HL-60 (cell line): Measurements from ENCODE around the gene NUP98.
A peak's percentile ranks its signal among the peaks of the same experiment; 100 is the strongest.

Source experiments
- DNase-seq, 2 experiments: peaks; one replicate each; pipeline ENCODE4 v3.0.0-alpha.2; 2010 to 2020; ENCODE audit warnings: low read depth in 1 of 2, low spot score in 1 of 2
- H3K27ac ChIP-seq: fragments of 250-450 bp; sonication (Bioruptor Pico); replicated peaks from 2 replicates; pipeline ENCODE4 v1.5.1; 2020; ENCODE audit warnings: mild to moderate bottlenecking, moderate library complexity
- H3K27me3 ChIP-seq: fragments of 250-450 bp; sonication (Bioruptor Pico); 2 replicates; pipeline ENCODE4 v1.5.1; 2021; ENCODE audit warnings: mild to moderate bottlenecking, moderate library complexity; ENCODE audit not compliant: insufficient read depth, poor library complexity, severe bottlenecking
- H3K4me3 ChIP-seq: replicated peaks from 2 replicates; pipeline ENCODE4 v1.5.1; 2011; ENCODE audit warnings: mild to moderate bottlenecking, control low read depth, low read length; ENCODE audit not compliant: insufficient read depth
- GABPA ChIP-seq: IDR thresholded peaks from 2 replicates; pipeline ENCODE4 v1.6.1; 2012; ENCODE audit warnings: low read depth
- POLR2AphosphoS5 ChIP-seq: IDR thresholded peaks from 2 replicates; pipeline ENCODE4 v1.6.1; 2012; ENCODE audit warnings: low read depth
- SPI1 ChIP-seq: IDR thresholded peaks from 2 replicates; pipeline ENCODE4 v1.6.1; 2012; ENCODE audit warnings: low read depth, mild to moderate bottlenecking, borderline replicate concordance
- TF ChIP-seq, protein P1 (sequence below): IDR thresholded peaks from one replicate; pipeline ENCODE4 v1.5.1; 2011; ENCODE audit warnings: low read length, control low read depth, inconsistent platforms; ENCODE audit not compliant: insufficient read depth
- TF ChIP-seq, protein P2 (sequence below): IDR thresholded peaks from 2 replicates; pipeline ENCODE4 v1.6.1; 2012; ENCODE audit warnings: low read depth; ENCODE audit not compliant: insufficient replicate concordance

Gene NUP98

DNA sequence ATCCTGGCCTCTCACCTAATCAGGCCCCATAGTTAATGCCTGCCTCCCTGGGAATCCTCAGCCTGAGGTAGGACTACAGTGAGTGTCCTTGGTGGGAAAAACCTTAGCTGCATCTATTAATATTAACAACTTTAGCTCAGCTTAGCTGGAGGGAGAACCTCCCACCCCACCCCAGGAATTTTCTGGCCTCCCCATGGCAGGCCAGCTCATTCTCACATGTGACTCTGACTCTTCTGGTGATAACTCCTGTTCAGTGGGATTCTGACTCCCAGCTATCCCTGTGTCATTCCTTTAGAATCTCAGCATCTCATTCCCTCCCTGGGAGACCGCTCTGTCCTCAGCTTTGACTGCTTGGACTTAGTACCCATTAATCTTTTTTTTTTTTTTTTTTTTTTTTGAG lies 170.1 kb downstream of the NUP98 start:
- H3K27ac ChIP-seq, result no peak overlapping the region
- no peaks in the 10 kb centered on the region for H3K27me3 ChIP-seq
- TF ChIP-seq, protein P1, sequence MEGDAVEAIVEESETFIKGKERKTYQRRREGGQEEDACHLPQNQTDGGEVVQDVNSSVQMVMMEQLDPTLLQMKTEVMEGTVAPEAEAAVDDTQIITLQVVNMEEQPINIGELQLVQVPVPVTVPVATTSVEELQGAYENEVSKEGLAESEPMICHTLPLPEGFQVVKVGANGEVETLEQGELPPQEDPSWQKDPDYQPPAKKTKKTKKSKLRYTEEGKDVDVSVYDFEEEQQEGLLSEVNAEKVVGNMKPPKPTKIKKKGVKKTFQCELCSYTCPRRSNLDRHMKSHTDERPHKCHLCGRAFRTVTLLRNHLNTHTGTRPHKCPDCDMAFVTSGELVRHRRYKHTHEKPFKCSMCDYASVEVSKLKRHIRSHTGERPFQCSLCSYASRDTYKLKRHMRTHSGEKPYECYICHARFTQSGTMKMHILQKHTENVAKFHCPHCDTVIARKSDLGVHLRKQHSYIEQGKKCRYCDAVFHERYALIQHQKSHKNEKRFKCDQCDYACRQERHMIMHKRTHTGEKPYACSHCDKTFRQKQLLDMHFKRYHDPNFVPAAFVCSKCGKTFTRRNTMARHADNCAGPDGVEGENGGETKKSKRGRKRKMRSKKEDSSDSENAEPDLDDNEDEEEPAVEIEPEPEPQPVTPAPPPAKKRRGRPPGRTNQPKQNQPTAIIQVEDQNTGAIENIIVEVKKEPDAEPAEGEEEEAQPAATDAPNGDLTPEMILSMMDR, result no peak
- TF ChIP-seq POLR2AphosphoS5 (no peak), GABPA (no peak), SPI1 (no peak)
- TF ChIP-seq, protein P2, sequence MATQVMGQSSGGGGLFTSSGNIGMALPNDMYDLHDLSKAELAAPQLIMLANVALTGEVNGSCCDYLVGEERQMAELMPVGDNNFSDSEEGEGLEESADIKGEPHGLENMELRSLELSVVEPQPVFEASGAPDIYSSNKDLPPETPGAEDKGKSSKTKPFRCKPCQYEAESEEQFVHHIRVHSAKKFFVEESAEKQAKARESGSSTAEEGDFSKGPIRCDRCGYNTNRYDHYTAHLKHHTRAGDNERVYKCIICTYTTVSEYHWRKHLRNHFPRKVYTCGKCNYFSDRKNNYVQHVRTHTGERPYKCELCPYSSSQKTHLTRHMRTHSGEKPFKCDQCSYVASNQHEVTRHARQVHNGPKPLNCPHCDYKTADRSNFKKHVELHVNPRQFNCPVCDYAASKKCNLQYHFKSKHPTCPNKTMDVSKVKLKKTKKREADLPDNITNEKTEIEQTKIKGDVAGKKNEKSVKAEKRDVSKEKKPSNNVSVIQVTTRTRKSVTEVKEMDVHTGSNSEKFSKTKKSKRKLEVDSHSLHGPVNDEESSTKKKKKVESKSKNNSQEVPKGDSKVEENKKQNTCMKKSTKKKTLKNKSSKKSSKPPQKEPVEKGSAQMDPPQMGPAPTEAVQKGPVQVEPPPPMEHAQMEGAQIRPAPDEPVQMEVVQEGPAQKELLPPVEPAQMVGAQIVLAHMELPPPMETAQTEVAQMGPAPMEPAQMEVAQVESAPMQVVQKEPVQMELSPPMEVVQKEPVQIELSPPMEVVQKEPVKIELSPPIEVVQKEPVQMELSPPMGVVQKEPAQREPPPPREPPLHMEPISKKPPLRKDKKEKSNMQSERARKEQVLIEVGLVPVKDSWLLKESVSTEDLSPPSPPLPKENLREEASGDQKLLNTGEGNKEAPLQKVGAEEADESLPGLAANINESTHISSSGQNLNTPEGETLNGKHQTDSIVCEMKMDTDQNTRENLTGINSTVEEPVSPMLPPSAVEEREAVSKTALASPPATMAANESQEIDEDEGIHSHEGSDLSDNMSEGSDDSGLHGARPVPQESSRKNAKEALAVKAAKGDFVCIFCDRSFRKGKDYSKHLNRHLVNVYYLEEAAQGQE, result no peak
- DNase-seq, result no peak
- no peak overlapping the region for H3K4me3 ChIP-seq

DNA sequence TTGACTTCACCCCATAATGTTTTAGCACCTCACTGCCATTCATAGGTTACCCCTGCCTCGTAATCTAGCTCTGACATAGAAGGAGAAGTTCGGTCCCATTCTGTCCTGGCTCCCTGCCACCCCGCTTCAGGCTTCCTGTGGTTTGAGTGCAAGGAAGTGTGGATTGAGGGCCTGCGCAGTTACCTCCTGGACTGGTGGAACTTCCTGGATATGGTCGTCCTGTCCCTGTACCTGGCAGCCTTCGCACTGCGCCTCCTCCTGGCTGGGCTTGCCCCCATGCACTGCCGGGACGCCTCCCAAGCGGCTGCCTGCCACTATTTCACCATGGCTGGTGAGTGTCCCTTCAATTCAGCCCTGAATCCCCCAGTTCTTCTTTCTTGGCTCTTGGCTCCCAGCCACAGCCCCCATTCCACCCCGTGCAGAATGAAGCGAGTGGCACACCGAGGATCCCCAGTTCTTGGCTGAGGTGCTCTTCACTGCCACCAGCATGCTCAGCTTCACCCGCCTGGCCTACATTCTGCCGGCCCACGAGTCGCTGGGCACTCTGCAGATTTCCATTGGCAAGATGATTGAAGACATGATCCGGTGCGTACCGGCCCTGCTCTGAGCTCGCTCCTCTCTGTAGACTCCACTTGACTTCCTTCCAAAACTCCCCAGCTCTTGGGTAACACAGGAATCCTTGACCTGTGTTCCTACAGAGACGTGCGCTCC lies 170.9 kb downstream of the NUP98 start:
- no peak for TF ChIP-seq GABPA
- peak; percentile 85 for TF ChIP-seq POLR2AphosphoS5
- TF ChIP-seq SPI1, result peak; percentile 81
- TF ChIP-seq, protein P1, result peak; percentile 16
- Histone ChIP-seq H3K4me3 (no peak overlapping the region), H3K27ac (peak overlapping the region; percentile 48), H3K27me3 (no peaks in the 10 kb centered on the region)
- peak; percentile 68 to 93 for DNase-seq
